IPS DF 6.9 (cell line): ENCODE data around the gene NFAT5.

Experiments used
- DNase-seq: peaks from one replicate; pipeline ENCODE4 v3.0.0-alpha.2; 2013; ENCODE audit warnings: low read depth, low spot score
- H3K27ac ChIP-seq: one replicate; pipeline ENCODE4 v1.5.1; 2013; ENCODE audit warnings: low read length, control low read depth
- H3K27me3 ChIP-seq: 2 replicates; pipeline ENCODE4 v1.6.1; 2013; ENCODE audit warnings: mild to moderate bottlenecking, low read length; ENCODE audit not compliant: control insufficient read depth, insufficient read depth
- H3K36me3 ChIP-seq: 2 replicates; pipeline ENCODE4 v1.6.1; 2013; ENCODE audit warnings: low read length; ENCODE audit not compliant: control insufficient read depth, insufficient read depth
- H3K4me1 ChIP-seq: 2 replicates; pipeline ENCODE4 v1.6.1; 2013; ENCODE audit warnings: low read length; ENCODE audit not compliant: control insufficient read depth, insufficient read depth
- H3K4me3 ChIP-seq: 2 replicates; pipeline ENCODE4 v1.5.1; 2013; ENCODE audit warnings: mild to moderate bottlenecking, low read length
- H3K9me3 ChIP-seq: 2 replicates; pipeline ENCODE4 v1.6.1; 2013; ENCODE audit warnings: low read length, inconsistent platforms; ENCODE audit not compliant: control insufficient read depth, insufficient read depth
- WGBS: extraction: QIAGEN DNeasy Blood & Tissue Kit; methylation state at CpG from one replicate; pipeline ENCODE4 v1.1.7; 2013; ENCODE audit warnings: mixed read lengths, missing lambda C conversion rate; ENCODE audit not compliant: insufficient read length, insufficient coverage; 5-methylcytosine and 5-hydroxymethylcytosine counted together

The NFAT5 gene

DNA sequence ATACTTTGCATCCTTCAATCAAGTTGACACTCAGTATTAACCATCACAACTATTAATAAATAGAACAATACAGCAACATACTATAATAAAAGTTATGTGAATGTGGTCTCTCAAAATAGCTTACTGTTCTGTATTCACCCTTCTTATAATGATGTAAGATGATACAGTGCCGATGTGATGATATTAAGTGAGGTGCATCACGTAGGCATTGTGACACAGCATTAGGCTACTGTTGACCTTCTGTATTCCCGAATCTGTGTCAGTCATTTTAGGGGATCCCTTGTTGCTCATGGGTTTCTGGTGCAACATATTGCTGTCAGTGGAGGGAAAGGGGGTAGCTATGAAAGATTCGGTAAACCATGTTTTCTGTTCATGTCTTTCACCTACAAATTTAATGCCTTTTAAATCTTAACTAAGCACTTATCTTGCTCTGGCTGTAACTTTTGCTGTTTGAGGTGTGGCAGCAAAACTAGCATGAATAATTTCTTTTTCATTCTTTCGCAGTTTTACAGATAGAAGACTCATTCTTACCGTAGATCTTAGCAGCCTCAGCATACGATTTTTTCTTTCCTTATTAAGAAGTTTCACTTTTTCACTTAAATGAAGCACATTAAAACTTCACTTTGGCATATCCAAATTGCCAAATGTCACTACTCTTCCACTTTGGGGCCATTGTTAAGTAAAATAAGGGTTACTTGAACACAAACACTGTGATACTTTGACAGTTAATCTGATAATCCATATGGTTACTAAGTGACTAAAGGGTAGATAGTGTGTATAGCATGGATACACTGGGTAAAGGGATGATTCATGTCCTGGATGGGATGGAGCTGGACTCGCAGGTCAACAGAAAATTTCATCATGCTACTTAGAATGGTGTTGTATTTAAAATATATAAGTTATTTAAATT lies 29.6 kb downstream of the NFAT5 start:
- no peak for DNase-seq
- WGBS, result no CpG with 5 or more reads among the region's 8 CpGs
- Histone ChIP-seq H3K9me3 (no peaks in the 10 kb centered on the region), H3K4me3 (no peak overlapping the region), H3K27me3 (no peaks in the 10 kb centered on the region), H3K36me3 (no peaks in the 10 kb centered on the region), H3K4me1 (no peaks in the 10 kb centered on the region), H3K27ac (no peak overlapping the region)

DNA sequence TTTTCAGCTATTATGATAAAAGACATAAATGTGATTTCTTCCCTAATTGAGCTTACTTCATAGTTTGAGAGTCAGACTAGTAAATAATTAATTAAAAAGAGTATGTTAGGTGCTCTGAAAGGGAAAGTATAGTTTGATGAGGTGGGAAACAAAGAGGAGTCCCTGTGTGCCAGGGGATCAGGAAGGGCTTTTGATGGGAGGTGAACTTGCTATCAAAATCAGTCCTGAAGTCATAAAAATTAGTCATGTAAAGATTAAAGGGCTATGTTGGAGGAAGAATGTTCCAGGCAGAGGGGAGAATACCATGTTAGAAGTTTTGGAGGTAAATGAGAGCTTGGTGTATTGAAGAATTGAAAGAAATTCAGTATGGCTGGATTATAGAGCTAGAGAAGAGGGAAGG lies 31.0 kb downstream of the NFAT5 start:
- DNase-seq, result no peak
- H3K27me3 ChIP-seq, result no peaks in the 10 kb centered on the region
- no peaks in the 10 kb centered on the region for H3K9me3 ChIP-seq
- H3K27ac ChIP-seq, result no peak overlapping the region
- H3K36me3 ChIP-seq, result no peaks in the 10 kb centered on the region
- H3K4me1 ChIP-seq, result no peaks in the 10 kb centered on the region
- no peak overlapping the region for H3K4me3 ChIP-seq

DNA sequence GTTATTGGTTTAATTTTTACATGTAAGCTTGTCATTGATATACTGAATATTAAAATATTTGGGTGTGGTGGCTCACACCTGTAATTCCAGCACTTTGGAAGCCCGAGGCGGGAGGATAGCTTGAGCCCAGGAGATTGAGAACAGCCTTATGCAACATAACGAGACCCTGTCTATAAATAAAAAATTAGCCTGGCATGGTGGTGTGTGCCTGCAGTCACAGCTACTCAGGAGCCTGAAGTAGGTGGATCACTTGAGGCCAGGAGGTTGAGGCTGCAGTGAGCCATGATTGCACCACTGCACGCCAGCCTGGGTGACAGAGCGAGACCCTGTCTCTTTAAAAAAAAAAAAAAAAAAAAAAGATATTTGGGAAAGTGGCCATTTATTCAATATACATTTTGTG lies 32.3 kb downstream of the NFAT5 start:
- no peak for DNase-seq
- H3K4me3 ChIP-seq, result no peak overlapping the region
- no peaks in the 10 kb centered on the region for H3K36me3 ChIP-seq
- no peaks in the 10 kb centered on the region for H3K4me1 ChIP-seq
- no peaks in the 10 kb centered on the region for H3K9me3 ChIP-seq
- no peak overlapping the region for H3K27ac ChIP-seq
- WGBS, result no CpG with 5 or more reads among the region's 5 CpGs
- H3K27me3 ChIP-seq, result no peaks in the 10 kb centered on the region

DNA sequence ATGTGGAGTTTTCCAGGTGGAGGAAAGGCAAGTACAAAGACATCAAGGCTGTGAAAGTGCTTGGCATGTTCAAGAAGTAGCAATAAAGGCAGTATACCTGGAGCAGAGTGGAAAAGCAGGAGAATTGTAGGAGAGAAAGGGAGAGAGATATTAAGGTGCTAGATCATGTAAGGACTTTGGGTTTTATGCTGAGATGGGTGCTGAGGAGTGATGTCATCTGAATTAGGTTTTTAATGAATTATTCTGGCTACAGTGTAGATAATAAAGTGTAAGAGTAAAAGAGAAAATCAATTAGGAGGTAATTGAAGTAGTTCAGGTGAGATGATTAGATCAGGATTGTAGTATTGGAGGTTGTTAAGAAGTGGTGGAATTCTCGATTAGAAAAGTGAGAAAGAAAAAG lies 34.0 kb downstream of the NFAT5 start:
- no peaks in the 10 kb centered on the region for H3K27me3 ChIP-seq
- H3K4me3 ChIP-seq, result no peak overlapping the region
- DNase-seq, result no peak
- no peak overlapping the region for H3K27ac ChIP-seq
- no peaks in the 10 kb centered on the region for H3K4me1 ChIP-seq
- no peaks in the 10 kb centered on the region for H3K9me3 ChIP-seq
- no peaks in the 10 kb centered on the region for H3K36me3 ChIP-seq
- 100% methylated on average over 1 of the region's 1 CpG for WGBS

DNA sequence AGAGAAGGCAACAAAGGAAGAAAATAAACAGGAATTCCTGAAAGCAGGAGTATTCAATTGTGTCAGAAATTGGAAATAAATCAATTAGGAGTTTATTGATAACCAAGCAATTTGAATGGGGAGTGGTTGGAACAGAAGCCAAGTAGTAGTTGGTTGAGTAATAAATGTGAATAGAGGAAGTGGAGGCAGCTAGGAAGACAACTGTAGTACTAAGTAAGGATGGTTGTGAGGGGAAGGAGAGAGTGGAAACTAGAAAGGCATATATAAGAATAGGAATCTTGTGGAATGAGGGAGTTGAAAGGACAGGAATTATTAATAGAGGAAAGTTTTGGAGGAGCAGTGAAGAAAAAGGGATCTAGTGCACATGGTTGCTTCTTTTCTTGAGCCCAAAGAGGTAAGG lies 34.4 kb downstream of the NFAT5 start:
- DNase-seq, result no peak
- Histone ChIP-seq H3K27me3 (no peaks in the 10 kb centered on the region), H3K4me1 (no peaks in the 10 kb centered on the region), H3K9me3 (no peaks in the 10 kb centered on the region), H3K27ac (no peak overlapping the region), H3K36me3 (no peaks in the 10 kb centered on the region), H3K4me3 (no peak overlapping the region)

DNA sequence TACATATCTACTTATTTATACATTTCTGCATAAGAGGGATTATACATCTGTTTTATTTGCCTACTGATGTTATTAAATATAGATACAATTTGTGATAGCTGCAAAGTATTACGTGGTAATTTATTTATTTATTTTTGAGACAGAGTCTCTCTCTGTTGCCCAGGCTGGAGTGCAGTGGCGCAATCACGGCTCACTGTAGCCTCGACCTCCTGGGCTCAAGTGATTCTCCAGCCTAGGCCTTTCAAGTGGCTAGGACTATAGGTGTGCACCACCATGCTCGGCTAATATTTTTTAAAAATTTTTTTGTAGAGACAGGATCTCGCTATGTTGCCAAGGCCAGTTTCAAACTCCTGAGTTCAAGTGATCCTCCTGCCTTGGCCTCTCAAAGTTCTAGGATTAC lies 35.5 kb downstream of the NFAT5 start:
- Histone ChIP-seq H3K36me3 (no peaks in the 10 kb centered on the region), H3K27me3 (no peaks in the 10 kb centered on the region), H3K27ac (no peak overlapping the region), H3K4me1 (no peaks in the 10 kb centered on the region), H3K9me3 (no peaks in the 10 kb centered on the region), H3K4me3 (no peak overlapping the region)
- no CpG with 5 or more reads among the region's 6 CpGs for WGBS
- DNase-seq, result no peak

DNA sequence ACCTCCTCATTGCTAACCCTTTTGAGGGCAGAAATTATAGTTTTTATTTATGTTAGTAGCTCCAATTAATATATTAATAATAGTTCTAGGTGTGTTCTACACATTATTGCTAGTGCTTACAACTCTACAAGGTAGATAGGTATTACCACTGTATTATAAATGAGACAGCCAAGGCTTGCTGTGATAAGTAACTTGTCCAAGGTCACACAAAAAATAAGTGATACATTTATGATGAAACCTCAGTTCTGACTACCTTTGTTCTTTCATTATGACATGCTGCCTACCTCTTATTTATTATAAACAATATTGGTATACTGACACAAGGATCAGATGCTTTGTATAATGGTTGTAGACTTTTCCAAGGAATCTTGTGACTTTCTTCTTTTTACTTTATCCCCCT lies 41.2 kb downstream of the NFAT5 start:
- H3K4me3 ChIP-seq, result no peak overlapping the region
- DNase-seq, result no peak
- H3K4me1 ChIP-seq, result 0 out of 2 replicates have a peak, but pooled peaks cover 1% of the 10 kb centered on the region
- no peaks in the 10 kb centered on the region for H3K36me3 ChIP-seq
- H3K27ac ChIP-seq, result no peak overlapping the region
- H3K9me3 ChIP-seq, result no peaks in the 10 kb centered on the region
- no peaks in the 10 kb centered on the region for H3K27me3 ChIP-seq

DNA sequence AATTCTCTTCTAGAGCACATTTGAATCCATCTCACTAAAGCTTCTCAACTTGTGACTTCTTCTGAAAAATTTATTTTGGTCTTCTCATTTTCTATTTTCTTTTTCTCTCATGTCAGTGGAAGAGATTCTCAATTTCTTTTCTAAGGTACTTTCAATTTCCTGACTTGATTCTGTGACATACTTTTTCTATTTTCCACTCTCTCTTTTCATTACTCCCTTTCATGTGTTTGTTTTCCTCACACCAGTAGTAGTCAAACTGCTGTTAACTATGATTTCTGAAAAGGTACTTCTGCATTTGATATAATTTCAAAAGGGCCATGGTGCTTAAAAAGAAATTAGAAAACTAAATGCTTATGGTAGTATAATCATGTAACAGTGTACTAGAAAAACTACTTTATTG lies 41.9 kb downstream of the NFAT5 start:
- DNase-seq, result no peak
- 0 out of 2 replicates have a peak, but pooled peaks cover 1% of the 10 kb centered on the region for H3K4me1 ChIP-seq
- no peaks in the 10 kb centered on the region for H3K9me3 ChIP-seq
- H3K4me3 ChIP-seq, result no peak overlapping the region
- H3K27ac ChIP-seq, result no peak overlapping the region
- H3K27me3 ChIP-seq, result no peaks in the 10 kb centered on the region
- H3K36me3 ChIP-seq, result no peaks in the 10 kb centered on the region

DNA sequence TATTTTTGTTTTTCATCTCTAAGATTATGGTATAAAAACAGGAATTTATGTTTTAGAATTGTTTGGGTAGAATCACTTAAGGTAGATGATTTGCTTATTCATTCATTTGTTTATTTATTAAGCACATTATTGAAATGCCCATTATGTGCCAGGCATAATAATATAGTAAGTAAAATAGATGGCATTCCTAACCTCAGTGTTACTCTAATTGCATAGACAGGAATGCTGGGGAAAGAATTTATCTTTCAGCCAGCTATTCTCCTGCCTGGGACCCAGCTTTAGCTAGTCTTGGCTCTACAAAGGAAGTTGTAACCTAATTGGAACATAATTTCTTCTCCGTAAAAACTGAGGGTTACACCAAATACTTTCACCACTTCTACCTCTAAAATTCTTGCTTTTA lies 44.6 kb downstream of the NFAT5 start:
- no peak for DNase-seq
- no peak overlapping the region for H3K27ac ChIP-seq
- no peaks in the 10 kb centered on the region for H3K9me3 ChIP-seq
- H3K36me3 ChIP-seq, result no peaks in the 10 kb centered on the region
- H3K4me1 ChIP-seq, result 0 out of 2 replicates have a peak, but pooled peaks cover 1% of the 10 kb centered on the region
- no peak overlapping the region for H3K4me3 ChIP-seq
- no peaks in the 10 kb centered on the region for H3K27me3 ChIP-seq
- WGBS, result no CpG with 5 or more reads among the region's 1 CpG

DNA sequence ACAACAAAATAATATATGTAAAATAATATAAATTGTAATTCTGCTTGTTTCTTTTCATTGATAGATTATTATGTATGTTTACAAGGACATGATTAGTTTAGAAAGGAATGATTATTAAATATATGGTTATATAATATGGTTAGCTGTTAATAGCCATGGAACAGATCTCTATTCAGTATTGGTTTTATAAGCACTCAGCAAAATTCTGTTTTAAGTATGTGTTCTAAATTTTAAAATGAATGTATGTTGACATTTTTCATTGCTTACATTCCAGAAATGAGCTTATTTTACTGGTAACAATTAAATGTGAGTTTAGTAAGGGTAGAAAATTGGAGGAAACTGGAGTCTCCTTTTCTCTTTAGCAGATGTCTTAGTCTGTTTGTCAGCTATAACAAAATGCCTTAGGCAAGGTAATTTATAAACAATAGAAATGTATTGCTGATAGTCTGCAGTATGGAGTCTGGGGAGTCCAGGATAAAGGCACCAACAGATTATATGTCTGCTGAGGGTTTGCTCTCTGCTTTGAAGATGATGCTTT lies 45.4 kb downstream of the NFAT5 start:
- H3K27ac ChIP-seq, result no peak overlapping the region
- no peak for DNase-seq
- H3K4me1 ChIP-seq, result 0 out of 2 replicates have a peak, but pooled peaks cover 1% of the 10 kb centered on the region
- H3K9me3 ChIP-seq, result no peaks in the 10 kb centered on the region
- H3K27me3 ChIP-seq, result no peaks in the 10 kb centered on the region
- no peak overlapping the region for H3K4me3 ChIP-seq
- no peaks in the 10 kb centered on the region for H3K36me3 ChIP-seq
